Frontal cortex (tissue), 4 donors: ENCODE results near the gene JMJD6. TPM values are rescaled to one million over a fixed set of nuclear protein-coding genes. Genes with fewer than 3 reads are reported as not detected.
"Not testable (repeated sequence)": the region's sequence is repeated elsewhere in the genome, so short reads cannot be mapped to it uniquely, and the experiment has no call there.

Experiments
- DNase-seq, 2 donors: peaks; one replicate each; pipeline ENCODE4 v3.0.0; 2012; ENCODE audit warnings: low spot score in 2 of 2
- FAIRE-seq: peaks from 2 replicates; lab custom pipeline; 2012; peaks lifted over from hg19 to GRCh38; lab: Jason Lieb, UNC
- total RNA-seq: library from RNA; depleted of rRNA; stranded (reverse); fragments of >200 nt; gene quantifications from one replicate; pipeline ENCODE4 v1.2.3, GENCODE V29; 2014
- donor health status: control.
- donor health status: control.
- donor health status: control.

JMJD6 gene
- total RNA-seq, result 17.5 TPM

DNA sequence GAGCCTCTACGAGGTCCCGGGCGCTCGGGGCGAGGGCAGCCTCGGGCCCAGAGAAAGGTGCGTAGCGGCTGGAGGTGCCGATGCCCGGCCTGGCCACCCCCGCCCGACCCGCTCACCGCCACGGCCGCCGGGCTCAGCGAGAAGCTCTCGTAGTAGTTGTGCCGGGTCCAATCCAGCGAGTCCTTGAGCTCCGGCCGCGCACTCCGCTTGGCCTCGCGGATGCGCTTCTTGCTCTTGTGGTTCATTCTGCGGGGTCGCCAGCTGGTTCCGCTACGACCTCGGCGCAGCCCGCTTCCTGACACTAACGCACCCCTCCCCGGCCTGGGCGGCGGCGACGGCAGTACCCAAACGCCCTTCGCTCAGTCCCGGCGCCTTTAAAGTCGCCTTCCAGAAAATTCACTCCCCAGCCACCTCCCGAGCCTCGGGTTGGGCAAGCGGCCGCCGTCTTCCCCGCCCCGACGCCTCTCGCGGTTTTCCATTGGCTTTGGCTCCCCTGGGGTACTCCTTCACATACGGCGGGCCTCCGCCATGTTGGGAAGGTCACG, at the start of gene JMJD6:
JMJD6 (minus strand) TSS at position 376 of the 545 bp plus-strand sequence; CDS start at position 245, 131 bp downstream.
- DNase-seq (peak; percentile 96), FAIRE-seq (no peak)

DNA sequence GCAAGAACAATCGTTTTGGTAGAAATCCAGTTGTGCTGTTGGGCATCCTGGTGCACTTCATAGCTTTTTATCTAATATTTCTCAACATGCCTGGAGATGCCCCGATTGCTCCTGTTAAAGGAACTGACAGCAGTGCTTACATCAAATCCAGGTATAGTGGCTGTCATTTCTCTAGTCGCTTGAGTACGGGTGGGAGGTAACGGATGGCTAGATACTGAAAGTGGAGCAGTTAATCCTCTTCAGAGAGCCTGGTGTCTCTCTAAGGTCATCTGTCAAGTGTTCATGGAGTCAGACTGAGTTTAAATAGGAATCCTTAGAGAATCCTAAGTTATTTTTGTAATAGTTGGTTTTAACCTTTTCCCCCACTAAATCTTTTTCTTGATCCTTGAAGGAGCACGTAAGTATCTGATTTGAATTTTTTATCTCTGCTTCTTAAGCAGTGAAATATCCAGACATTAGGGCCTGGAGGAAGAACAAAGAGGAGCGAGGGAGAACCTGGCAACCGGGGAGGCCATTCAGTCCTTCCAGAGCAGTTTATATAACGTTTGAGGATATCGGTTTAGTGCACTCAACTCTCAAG, 48.7 kb upstream of the JMJD6 start:
- FAIRE-seq (no peak), DNase-seq (no peak)

DNA sequence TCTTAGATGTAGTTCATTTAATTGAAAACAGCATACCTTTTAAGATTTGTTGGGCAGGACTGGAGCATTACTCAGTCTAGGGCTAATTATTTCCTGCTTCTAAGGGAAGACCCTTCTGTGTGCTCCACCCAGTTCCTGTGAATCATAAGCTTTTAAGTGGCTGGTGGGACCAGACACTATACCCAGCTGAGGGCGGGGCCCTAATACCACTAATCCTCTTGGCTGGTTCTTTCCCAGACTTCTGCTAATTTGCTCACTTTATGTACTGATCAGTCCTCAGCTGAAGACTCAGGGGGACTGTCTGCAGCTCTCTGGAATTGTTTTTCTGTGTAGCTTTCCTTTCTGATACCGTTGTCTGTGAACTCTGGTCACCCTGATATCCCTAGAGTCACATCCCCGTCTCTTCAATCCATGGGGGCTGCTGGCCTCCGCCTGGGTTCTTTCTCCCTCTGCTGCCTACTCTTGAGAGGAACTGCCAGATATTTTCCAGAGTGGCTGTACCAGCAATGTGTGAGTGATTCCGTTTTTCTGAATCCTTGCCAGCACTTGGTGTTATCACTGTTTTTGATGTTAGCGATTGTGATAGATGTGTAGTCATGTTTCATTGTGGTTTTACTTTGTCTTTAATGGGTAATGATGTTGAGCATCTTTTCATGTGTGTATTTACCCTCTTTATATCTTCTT, 46.6 kb upstream of the JMJD6 start:
- FAIRE-seq (no peak), DNase-seq (no peak)

DNA sequence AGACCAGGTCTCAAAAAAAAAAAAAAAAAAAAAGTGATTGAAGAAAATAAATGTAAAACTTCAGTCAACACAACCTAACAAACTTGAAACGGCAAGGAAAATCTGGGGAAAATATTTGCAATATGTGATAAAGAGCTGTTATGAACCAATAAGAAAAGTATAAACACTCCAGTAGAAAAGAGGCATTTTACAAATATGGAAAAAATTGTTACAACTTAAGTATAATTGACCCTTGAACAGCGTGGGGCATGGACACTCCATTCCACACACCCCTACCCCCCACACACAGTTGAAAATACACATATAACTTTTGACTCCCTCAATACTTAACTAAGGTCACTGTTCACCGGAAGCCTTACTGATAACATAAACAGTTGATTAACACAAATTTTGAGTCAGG, 32.2 kb upstream of the JMJD6 start:
- DNase-seq (no peak), FAIRE-seq (no peak)

DNA sequence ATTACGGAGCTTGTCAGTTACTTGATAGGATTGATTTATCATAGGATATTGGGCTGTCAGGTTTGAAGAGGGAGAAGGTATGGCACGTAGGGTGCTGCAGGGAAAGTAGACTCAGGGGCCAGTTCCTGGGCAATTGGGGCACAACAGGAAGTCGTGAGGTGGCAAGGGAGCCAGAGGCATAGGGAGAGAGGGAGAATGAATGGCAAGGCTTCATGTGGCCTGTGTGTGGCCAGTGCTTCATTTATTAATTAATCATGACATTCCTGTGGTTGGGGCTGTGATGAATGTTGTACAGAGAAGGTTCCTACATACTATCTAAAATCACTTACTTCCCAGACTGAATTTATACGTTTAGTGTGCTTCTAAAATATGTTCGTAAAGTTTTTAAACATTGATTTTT, 30.9 kb upstream of the JMJD6 start:
- no peak for DNase-seq

DNA sequence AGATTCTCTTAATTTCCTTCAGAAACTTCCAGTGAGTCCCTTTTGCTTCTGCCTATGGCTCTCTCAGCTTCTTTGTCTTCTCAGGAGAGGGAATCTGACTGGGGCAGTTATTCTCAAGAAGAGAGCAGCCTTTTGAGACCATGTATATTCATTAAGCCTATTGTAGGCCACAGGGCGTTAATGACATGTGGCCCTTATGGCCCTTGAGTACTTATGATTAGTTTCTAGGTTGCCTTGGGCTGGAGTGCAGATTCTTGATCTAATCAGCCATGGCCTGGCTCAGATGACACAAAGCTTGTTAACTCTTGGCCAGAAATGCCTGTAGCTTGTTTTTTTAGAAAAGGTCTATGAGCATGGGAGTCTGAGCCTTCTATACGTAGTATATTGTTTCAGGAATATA, 28.9 kb upstream of the JMJD6 start:
- FAIRE-seq, result no peak
- no peak for DNase-seq

More for the DNA sequence above, 30.9 kb upstream of the JMJD6 start:
- no peak for FAIRE-seq

DNA sequence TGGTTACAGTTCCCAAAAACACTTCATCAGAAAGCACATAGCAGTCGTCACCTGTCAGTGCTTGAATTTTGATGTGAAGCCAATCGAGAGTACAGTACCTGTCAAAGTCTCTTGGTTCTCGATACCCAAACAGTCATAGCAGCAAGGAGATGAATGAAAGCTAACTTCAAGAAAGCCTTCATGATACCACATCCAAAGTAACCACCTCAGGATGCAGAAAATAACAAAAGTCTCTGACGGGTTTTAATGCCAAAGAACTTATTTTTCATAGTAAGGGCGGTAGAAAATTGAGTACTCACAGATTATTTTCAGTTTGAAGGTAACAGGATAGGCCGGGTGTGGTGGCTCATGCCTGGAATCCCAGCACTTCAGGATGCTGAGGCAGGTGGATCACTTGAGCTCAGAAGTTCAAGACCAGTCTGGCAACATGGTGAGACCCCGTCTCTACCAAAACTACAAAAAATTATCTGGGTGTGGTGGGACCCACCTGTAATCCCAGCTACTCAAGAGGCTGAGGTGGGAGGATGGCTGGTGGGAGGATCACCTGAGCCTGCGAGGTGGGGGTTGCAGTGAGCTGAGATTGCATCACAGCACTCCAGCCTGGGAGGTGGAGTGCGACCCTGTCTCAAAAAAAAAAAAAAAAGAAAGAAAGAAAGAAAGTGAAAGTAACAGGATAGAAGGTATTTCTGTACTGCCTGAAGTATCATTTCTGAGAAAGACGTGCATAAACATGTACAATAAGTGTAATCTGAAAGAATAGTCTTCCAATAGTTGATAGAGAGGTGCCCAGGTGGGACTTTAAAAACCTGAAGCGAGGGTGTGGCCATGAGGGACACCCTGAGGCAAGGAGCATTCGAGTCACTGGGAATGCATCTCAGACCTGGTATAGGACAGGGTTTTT, 26.9 kb upstream of the JMJD6 start:
- no peak for DNase-seq
- FAIRE-seq, result no peak

DNA sequence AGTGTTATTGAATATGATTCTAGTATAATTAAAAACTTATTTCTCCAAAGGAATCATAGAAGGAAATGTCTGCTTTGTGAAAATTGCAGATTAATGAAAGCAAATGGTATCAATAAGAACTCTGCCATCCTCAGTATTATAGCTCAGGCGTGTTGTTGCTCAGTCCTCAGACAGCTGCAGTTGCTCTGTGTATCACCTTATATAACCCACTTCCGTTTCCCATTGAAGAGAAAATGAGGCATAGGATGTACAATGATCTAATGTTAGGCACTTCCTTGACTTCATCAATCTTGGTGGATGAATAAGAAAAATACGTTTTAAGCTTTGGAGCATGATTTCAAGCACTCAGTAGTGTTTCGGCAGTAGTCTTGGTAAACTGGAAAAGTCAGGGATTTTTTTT, 25.6 kb upstream of the JMJD6 start:
- DNase-seq (no peak), FAIRE-seq (no peak)

DNA sequence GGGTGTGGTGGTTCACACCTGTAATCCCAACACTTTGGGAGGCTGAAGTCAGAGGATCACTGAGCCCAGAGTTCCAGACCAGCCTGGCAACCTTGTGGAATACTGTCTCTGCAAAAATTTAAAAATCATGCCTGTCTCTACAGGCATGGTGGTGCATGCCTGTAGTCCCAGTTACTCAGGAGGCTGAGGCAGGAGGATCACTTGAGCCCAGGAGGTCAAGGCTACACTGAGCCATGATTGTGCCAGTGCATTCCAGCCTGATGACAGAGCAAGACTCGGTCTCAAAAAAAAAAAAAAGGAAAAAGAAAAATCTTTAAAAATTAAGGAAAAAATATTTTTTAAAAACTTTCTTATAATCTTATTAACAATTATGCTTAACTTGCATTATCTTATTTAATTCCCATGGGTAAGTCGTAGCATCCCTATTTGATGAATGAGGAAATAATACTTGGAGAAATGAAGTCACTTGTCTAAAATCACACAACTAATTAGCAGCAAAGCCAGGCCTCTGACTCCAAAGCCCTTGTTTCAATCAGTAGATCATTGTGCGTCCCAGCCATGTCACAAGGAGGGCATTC, 25.1 kb upstream of the JMJD6 start:
- FAIRE-seq, result no peak

DNA sequence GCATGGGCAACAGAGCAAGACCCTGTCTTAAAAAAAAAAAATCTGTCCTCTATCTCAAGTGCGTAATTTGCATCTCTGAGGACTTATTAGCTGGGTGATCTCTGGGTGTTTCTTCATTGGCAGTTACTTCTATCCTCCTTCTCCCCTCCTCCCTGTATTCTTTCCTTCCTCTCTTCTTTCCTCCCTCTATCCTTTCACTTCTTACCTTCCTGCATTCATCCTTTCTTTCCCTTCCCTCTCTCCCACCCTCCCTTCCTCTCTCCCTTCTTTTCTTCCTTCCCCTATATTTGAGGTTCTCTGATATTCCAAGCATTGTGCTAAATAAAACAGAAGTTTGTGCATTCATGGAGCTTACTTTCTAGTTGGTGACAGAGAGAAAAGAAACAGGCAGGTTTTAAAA, 22.3 kb upstream of the JMJD6 start:
- FAIRE-seq (no peak), DNase-seq (no peak)

More for the DNA sequence above, 25.1 kb upstream of the JMJD6 start:
- DNase-seq, result no peak

DNA sequence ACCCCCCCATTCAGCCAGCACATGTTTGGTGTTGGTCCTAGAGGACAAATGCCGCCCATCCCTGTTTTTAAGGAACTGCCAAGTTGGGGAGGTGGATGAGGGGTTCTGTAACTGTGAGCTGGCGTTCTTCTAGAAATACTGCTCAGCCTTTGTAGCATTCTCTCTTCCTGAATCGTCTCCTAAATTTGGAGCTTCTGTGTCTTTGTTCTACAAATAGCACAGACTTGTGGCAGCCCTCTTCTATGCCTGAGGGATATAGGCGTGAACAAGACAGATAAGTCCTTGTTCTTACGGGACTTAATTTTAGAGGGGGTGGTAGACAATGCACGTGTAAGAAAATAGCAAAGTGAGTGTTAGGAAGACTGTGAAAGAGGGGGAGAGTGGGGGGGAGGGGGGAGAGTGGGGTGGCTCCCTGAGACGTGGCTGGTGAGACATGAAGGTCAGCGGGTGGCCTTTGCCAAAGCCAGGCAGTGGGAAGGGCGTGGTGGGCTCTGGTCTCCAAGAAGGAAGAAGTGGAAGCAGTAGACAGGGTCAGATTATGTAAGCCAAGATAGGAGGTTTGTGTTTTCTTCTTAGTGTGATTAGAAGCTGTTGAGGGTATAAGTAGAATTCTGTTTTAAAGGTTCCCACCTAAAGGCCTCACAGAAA, 21.4 kb upstream of the JMJD6 start:
- FAIRE-seq (no peak), DNase-seq (peak in 1 of 2 donors; percentile 20)

DNA sequence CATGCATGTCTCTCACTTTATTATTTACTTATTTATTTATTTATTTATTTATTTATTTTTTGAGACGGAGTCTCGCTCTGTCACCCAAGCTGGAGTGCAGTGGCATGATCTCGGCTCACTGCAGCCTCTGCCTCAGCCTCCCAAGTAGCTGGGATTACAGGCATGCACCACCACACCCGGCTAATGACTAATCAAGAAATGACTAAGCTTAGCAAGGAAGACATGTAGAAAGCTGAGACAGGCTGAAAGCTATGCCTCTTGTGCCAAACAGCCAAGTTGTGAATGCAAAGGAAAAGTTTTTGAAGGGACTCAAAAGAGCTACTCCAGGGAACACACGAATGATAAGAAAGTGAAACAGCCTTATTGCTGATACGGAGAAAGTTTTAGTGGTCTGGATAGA, 19.4 kb upstream of the JMJD6 start:
- FAIRE-seq, DNase-seq: not testable (repeated sequence)

DNA sequence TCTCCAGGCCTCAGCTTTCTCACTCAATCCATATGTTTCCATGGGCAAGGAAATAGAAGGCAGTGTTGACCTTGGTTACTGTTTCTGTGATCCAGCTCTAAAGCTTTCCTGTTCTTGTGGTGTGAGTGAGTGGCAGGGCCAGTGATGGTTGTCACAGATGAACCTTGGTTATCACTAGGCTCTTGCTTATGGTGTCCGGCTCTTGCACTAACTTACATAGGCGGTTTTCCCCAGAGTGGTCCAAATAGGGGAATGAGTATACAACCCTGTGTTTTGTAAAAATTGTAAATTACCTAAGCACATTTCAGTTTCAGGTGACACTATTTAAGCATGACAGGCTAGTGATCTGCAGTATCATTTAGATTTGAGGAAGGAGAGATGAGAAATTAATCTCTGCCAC, 18.3 kb upstream of the JMJD6 start:
- FAIRE-seq (no peak), DNase-seq (no peak)

DNA sequence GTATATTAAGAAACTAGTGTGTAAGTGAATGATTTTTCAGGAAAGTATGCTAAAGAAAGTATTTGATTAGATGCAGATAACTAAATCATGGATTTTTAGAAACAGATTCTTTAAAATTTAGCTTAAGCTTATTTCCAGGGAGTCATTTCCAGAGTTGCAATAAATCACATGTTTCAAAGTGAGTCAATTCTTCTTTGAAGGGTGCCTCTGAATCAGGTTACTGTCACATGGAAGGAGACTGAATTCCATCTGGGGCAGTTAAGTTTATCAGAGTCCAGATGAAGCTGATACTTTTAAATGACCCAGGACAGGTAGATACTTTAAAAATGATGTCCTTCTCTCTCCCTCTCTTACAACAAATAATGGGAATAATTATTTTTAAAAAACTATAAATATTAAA, 16.6 kb upstream of the JMJD6 start:
- DNase-seq (no peak), FAIRE-seq (no peak)

DNA sequence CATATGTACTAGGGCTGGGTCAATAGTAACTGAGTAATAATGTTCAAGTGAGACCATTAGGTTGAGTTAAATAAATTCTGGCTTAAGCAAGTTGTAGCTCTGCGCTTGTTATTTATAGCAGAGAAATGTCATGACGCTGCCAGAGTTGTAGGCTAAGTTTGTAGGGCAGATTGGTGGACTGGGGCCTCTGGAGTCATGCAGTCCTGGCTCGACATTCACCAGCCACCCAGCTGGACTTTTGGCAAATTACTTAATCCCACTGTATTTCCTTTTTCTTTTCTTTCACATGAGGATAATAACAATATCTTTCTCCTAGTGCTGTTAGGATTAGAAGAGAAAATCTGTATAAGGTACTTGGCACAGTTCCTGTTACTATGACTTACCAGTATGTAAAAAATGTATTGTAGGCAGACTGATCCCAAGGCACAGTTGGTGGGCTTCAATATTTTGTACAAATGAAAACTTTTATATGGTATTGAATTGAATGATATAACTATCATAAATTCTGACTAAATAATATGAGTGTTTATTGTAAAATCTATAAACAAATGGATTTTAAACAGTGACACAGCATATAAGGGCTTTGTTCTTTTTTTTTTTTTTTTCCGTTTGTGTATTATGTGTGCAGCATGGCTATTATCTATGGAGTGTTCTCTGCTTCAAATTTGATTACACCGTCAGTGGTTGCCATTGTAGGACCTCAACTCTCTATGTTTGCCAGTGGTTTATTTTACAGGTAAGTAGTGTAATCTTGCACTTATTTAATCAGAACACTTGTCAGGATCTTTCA, 14.1 kb upstream of the JMJD6 start:
- FAIRE-seq, result no peak
- DNase-seq, result no peak

DNA sequence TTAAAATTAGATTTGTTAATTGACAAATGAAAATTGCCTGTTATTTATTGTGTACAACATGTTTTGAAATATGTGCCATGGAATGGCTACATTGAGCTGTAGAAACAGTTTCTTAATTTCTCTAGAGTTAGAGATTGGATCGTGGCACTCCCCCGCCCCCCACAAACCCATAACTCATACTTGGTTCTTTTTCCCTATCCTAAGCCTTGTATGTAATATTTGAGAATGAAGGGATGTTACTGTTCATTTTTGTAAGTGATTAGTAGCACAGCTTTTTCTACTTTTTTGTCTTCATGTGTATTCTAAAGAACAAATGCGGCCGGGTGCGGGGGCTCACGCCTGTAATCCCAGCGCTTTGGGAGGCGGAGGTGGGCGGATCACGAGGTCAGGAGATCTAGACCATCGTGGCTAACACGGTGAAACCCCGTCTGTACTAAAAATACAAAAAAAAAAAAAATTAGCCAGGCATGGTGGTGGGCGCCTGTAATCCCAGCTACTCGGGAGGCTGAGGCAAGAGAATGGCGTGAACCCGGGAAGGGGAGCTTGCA, 13.2 kb upstream of the JMJD6 start:
- not testable (repeated sequence) for FAIRE-seq, DNase-seq

DNA sequence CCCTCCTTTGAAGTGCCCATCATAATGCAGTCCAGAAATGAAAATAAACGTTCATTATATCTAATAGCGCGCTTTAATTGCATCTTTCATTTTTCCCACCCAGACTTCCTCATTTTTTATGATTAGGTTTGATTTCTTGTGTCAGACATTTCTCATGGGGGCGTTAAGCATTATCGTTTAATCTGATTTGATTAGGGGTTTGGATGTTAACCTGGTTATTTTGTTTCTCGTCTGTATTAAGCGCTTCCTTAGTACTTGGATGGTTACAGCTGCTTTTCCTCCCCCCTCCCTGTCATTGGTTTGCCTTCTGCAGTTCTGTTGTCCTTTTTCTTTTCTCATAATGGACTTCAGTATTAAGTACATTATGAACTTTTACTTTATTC, 12.1 kb upstream of the JMJD6 start:
- FAIRE-seq, result no peak
- no peak for DNase-seq

DNA sequence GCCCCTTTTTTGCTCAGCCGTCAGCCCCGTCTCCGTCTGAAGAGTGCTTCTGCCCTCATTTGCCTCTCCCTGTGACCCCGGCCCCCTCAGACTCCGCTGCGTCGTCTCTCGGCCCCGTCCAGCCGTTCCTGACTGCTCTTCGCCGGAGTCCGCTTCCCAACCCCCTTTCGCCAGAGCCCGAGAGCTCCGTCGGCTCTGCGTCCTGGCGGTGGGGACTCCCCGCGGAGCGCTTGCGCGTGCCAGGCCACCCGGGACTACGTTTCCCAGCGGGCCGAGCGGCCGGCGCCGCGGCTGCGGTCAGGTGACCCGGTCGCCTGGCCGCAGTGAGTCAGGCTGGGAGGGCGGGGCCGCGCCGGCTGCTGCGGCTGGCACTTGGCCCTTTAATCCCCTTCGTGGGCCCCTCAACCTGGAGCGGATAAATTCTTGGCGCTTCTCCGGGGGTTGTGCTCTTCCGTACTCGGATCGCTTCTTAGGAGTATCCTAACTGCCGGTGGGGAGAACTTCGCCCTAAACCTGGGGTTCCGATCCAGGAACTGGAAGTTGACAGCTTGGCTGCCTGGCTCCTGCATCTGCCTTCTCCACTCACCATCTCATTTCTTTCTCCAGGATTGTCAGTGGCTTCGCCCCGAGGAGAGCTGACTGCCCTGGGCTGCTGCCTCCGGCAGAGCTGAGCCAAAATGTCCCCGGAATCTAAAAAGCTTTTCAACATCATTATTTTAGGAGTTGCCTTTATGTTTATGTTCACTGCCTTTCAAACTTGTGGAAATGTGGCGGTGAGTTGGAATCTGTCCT, 11.5 kb upstream of the JMJD6 start, which contains the start of gene MFSD11:
MFSD11 (plus strand) TSS at position 444 of the 792 bp plus-strand sequence; CDS start at position 678, 234 bp downstream.
- no peak for FAIRE-seq
- peak; percentile 91 to 94 for DNase-seq
